Activated CD4-positive, alpha-beta memory T cell treated with anti-CD3 and anti-CD28 coated beads, Interleukin-2, amount 10 ng/mL, durations not matched to agents 7 days and 5 days (primary cell): ENCODE measurements around the gene UBLCP1. TPM values are rescaled to one million over a fixed set of nuclear protein-coding genes. Genes with fewer than 3 reads are reported as not detected.
"Not testable (repeated sequence)": the region's sequence is repeated elsewhere in the genome, so short reads cannot be mapped to it uniquely, and the experiment has no call there.

Experiments used
- CTCF ChIA-PET: fragments of 350-600 bp; sonication (Branson Sonifier 250); formaldehyde crosslinking; loops from one replicate; lab custom pipeline; 2021; ENCODE audit warnings: antibody characterized with exemption, inconsistent platforms; lab: Charles Lee
- POLR2A ChIA-PET: fragments of 350-600 bp; sonication (Branson Sonifier 250); formaldehyde crosslinking; loops from one replicate; lab custom pipeline; 2021; ENCODE audit warnings: antibody characterized with exemption; lab: Charles Lee
- DNase-seq: peaks from one replicate; pipeline ENCODE4 v3.0.0-alpha.2; 2020
- H3K27ac Mint-ChIP-seq: one replicate; pipeline ENCODE4 v1.8.0; 2021; ENCODE audit warnings: mild to moderate bottlenecking, mixed read lengths
- H3K27me3 Mint-ChIP-seq: one replicate; pipeline ENCODE4 v1.8.0; 2021; ENCODE audit warnings: mixed read lengths
- H3K36me3 Mint-ChIP-seq: one replicate; pipeline ENCODE4 v1.8.0; 2021; ENCODE audit warnings: low read depth, mixed read lengths
- H3K4me1 Mint-ChIP-seq: one replicate; pipeline ENCODE4 v1.8.0; 2021; ENCODE audit warnings: mixed read lengths
- H3K4me3 Mint-ChIP-seq: one replicate; pipeline ENCODE4 v1.8.0; 2021; ENCODE audit warnings: mild to moderate bottlenecking, mixed read lengths
- H3K9me3 Mint-ChIP-seq: one replicate; pipeline ENCODE4 v1.8.0; 2021; ENCODE audit warnings: mixed read lengths
- total RNA-seq, 2 experiments: library from RNA; stranded (reverse); gene quantifications; one replicate each; pipeline ENCODE4 v1.2.3, GENCODE V29; 2021

Gene UBLCP1
- total RNA-seq, 2 experiments from 2014 or later: 27.8 to 31.0 TPM

DNA sequence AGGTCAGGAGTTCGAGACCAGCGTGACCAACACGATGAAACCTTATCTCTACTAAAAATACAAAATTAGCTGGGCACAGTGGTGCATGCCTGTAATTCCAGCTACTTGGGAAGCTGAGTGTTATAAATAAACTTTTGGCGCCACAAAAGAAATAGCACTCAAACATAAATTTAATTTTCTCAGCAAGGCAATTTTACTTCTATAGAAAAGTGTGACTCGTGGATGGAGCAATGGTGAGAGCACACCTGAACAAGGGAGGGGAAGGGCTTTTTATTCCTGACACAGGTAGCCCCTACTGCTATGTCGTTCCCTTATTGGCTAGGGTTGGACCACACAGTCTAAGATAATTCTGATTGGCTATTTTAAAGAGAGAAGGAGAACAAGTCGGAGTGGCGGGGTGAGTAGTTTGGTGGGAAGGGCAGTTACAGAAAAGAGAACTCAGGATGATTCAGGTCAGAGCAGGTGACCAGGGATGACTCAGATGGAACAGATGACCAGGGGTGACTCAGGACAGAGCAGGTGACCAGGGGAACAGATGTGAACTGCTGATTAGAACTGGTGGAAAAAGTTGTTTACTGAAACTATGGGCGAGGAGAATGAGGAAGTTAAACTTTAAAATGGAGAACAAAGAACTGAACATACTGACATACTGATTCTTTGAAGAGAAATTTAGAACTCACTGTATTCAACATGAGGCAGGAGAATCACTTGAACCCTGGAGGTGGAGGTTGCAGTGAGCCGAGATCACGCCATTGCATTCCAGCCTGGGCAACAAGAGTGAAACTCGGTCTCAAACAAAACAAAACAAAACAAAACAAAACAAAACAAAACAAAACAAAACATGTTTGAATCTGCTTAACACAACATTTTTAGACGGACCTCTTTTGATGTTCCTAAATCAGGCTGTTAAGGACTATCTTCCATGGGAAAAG, 39.1 kb downstream of the UBLCP1 start:
- H3K27ac Mint-ChIP-seq, CTCF ChIA-PET, H3K4me3 Mint-ChIP-seq, H3K4me1 Mint-ChIP-seq, POLR2A ChIA-PET, DNase-seq: not testable (repeated sequence)
- peaks cover 39% of the 10 kb centered on the region for H3K27me3 Mint-ChIP-seq
- peaks cover 11% of the 10 kb centered on the region for H3K36me3 Mint-ChIP-seq
- H3K9me3 Mint-ChIP-seq: peaks cover 32% of the 10 kb centered on the region

DNA sequence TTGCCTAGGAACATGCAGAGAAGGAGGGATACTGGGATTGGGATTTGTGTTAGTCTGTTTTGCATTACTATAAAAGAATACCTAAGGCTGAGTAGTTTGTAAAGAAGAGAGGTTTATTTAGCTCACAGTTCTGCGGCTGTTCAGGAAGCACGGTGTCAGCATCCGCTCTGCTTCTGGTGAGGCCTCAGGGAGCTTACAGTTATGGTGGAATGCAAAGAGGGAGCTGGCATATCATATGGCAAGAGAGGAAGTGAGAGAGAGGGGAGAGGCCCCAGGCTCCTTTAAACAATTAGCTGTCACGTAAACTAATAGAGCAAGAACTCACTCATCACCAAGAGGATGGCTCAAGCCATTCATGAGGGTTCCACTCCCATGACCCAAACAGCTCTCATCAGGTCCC, 40.2 kb downstream of the UBLCP1 start:
- no peaks in the 10 kb centered on the region for H3K4me1 Mint-ChIP-seq
- no peak for DNase-seq
- H3K36me3 Mint-ChIP-seq: peaks cover 11% of the 10 kb centered on the region
- CTCF ChIA-PET: no interaction called here
- H3K9me3 Mint-ChIP-seq: peaks cover 29% of the 10 kb centered on the region
- H3K27ac Mint-ChIP-seq: no peak overlapping the region
- H3K27me3 Mint-ChIP-seq: peaks cover 45% of the 10 kb centered on the region
- H3K4me3 Mint-ChIP-seq: no peak overlapping the region
- POLR2A ChIA-PET: no interaction called here

DNA sequence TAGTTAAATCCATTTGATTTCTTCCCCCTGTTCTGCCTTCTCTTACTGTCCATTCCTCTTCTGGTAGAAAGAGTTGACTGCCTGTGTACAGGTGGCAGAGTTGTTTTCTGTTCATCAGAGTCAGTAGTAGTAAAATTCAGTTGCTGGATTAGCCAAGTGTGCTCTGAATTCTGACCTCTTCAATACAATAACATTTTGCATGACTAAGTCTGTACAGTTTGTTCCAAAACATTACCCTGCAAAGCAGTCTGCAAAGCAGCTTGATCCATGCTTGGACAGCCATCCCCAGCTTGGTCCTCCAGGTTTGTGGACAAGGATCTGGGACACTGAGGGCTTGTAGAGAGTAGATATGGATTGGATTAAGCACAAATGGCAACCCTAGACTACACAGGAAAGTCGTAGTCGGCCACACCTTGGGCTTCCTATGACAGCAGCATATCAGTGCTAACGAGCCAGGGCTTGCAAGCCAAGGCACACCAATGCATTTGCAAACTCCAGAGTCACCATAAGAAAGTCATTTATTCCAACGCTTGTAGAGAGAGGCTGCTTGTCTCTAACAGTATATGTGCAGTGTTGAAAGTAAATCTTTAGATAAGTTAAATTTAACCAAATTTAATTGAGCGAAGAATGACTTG, 42.0 kb downstream of the UBLCP1 start:
- POLR2A ChIA-PET: interaction anchor here (0.8 kb wide), 1 partner anchor 71 kb away, joined by 3 read pairs; no protein-coding TSS in a partner anchor
- H3K27ac Mint-ChIP-seq: no peak overlapping the region
- no peak for DNase-seq
- peaks cover 18% of the 10 kb centered on the region for H3K9me3 Mint-ChIP-seq
- no peak overlapping the region for H3K4me3 Mint-ChIP-seq
- CTCF ChIA-PET: interaction anchor here (1.0 kb wide), 1 partner anchor 12 kb away, joined by 4 read pairs; no protein-coding TSS in a partner anchor
- peaks cover 2% of the 10 kb centered on the region for H3K4me1 Mint-ChIP-seq
- H3K27me3 Mint-ChIP-seq: peaks cover 54% of the 10 kb centered on the region
- peaks cover 5% of the 10 kb centered on the region for H3K36me3 Mint-ChIP-seq

DNA sequence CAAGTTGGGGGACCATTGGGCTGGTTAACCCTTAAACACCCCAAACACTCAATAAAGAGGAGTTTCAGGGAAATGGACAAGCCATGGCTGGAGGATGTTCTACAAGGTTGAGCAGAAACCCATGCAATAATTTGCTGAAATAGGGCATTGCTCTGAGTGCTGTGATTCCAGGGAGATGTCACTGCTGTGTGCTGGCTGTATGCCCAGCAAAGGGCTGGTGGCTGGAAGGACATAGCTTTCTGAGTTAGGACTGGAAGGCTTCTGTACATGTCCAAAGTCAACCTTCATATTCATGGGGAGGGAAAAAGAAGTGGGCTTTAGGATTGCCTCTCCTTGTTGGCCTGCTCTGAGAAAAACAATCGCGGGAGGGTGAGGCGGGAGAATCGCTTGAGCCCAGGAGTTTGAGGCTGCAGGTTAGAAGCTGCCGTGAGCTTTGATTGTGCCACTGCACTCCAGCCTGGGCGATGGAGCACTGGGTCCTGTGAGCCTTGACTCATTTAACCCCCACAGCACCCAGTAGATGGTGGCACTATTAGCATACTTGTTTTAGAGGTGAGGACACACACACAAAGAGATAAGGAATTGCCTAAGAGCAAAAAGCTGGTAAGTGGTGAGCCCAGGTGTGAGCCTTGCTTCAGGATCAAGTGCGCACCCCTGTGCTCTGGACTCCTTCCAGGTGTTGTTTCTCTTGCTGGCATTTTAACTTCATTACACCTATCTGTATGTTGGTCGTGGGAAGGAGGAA, 46.8 kb downstream of the UBLCP1 start:
- Mint-ChIP-seq H3K36me3 (no peaks in the 10 kb centered on the region), H3K4me3 (no peak overlapping the region), H3K9me3 (no peaks in the 10 kb centered on the region), H3K27me3 (peaks cover 54% of the 10 kb centered on the region), H3K4me1 (peaks cover 10% of the 10 kb centered on the region), H3K27ac (no peak overlapping the region)
- ChIA-PET CTCF (interaction anchor here (0.7 to 2.1 kb wide), 5 partner anchors 9 to 678 kb away, joined by 3 to 7 read pairs (median 5); no protein-coding TSS in a partner anchor), POLR2A (interaction anchor here (1.1 kb wide), 1 partner anchor 37 kb away, joined by 3 read pairs; no protein-coding TSS in a partner anchor)
- no peak for DNase-seq

DNA sequence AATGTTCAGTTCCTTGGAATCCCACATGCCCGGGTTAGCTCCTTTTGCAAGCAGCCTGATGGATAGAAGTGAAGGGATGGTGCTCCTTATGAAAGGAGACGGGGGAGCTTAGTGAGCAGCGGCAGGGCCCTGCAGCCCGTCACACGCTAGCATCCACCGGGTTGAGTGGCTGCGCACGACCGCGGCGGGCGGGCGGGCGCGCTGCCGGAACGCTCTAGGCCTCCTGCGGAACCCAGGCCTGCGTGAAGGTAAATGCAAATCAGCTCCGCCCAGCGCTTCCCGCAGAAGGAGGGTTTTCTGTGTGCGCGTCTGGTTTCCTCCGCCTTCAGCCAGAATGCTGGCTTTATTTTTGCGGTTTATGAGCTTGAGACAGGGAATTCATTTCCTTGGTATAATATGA, 47.4 kb downstream of the UBLCP1 start:
- peaks cover 48% of the 10 kb centered on the region for H3K27me3 Mint-ChIP-seq
- POLR2A ChIA-PET: interaction anchor here (1.1 kb wide), 1 partner anchor 38 kb away, joined by 3 read pairs; no protein-coding TSS in a partner anchor
- peak; percentile 34 for DNase-seq
- H3K4me1 Mint-ChIP-seq: peaks cover 10% of the 10 kb centered on the region
- CTCF ChIA-PET: interaction anchor here (0.6 to 2.1 kb wide), 8 partner anchors 9 to 677 kb away, joined by 3 to 7 read pairs (median 5); no protein-coding TSS in a partner anchor
- no peak overlapping the region for H3K27ac Mint-ChIP-seq
- no peaks in the 10 kb centered on the region for H3K9me3 Mint-ChIP-seq
- no peak overlapping the region for H3K4me3 Mint-ChIP-seq
- H3K36me3 Mint-ChIP-seq: no peaks in the 10 kb centered on the region

DNA sequence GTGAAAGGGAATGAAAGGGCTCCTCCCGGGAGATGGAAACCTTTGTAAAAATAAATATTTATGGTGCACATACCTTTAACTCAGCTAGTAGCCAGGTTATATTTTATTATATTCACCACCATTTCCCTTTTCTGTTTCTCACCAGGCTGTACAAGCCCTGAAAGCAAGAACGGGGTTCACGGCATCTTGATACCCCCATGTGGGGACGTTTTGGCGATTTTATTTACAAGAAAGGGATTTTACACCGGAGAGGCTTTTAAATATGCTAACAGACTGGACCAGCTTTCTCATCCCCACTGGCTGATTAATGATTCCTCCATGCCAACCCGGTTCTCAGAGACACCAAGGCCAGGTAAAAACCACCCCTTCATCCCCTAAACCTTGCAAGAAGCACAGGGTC, 48.0 kb downstream of the UBLCP1 start:
- no peaks in the 10 kb centered on the region for H3K36me3 Mint-ChIP-seq
- ChIA-PET POLR2A (interaction anchor here (1.1 kb wide), 1 partner anchor 38 kb away, joined by 3 read pairs; no protein-coding TSS in a partner anchor), CTCF (interaction anchor here (0.6 to 2.1 kb wide), 8 partner anchors 10 to 676 kb away, joined by 3 to 7 read pairs (median 5); no protein-coding TSS in a partner anchor)
- H3K27ac Mint-ChIP-seq: no peak overlapping the region
- H3K4me1 Mint-ChIP-seq: peaks cover 10% of the 10 kb centered on the region
- no peak overlapping the region for H3K4me3 Mint-ChIP-seq
- no peaks in the 10 kb centered on the region for H3K9me3 Mint-ChIP-seq
- no peak for DNase-seq
- H3K27me3 Mint-ChIP-seq: peaks cover 43% of the 10 kb centered on the region

DNA sequence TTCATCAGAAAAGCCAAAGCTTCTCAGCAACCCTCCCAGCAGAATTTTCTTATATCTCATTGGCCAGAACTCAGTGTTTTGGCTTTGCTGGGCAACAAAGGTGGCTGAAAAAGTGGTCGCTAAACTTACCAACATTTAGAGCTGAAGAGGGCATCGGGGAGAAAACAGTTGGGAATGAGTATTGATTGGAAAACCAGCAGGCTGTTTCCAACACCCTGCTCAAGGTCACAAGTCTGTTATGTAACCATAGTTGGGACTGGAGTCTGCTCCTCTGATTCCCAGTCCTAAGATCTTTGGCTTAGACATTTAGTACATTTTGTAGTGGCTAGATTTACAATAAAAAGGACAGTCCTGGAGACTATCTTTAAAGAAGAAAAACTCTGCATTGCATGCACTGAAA, 50.1 kb downstream of the UBLCP1 start:
- CTCF ChIA-PET: interaction anchor here (0.9 kb wide), 1 partner anchor 156 kb away, joined by 3 read pairs; no protein-coding TSS in a partner anchor

DNA sequence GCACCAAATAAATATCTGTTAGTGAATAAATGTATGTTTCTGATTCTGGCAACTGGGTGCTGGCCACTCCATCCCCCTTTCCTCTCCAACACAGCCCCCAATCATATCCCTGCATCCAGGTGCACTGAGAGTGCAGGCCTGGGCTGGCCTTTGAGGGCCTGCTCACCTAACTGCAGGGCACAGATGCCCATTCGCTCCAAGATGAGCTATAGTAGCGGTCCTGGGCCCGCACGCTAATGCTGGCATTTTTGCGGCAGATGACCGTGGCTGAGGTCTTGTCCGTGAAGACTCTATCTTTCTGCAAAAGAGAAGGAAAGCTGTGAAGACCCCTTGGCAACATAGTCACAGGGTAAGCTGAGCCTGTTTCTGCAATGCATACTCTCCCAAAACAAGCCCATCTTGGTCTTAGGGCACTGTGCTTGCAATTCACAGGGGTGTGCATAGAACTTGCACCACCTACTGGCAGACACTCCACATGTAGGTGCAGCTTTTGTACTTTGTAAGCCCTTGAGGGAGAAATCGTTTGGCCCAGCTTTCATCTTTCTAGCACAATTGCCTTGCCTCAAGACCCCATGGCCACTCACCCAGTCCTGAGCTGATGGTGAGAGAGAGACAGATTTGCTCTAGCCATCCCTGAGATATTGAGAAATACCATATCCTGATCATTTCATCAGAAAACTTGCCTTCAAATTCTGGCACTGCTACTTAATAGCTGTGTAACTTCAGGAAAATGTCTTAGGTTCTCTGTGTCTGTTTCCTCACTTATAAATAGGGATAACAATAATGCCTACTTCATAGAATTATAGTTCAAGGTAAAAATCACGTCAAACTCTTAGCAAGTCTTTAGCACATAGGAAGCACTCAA, 53.7 kb downstream of the UBLCP1 start:
- Mint-ChIP-seq H3K9me3 (no peaks in the 10 kb centered on the region), H3K36me3 (no peaks in the 10 kb centered on the region), H3K27me3 (peaks cover 21% of the 10 kb centered on the region), H3K4me1 (no peaks in the 10 kb centered on the region), H3K4me3 (no peak overlapping the region), H3K27ac (no peak overlapping the region)
- ChIA-PET POLR2A (interaction anchor here (1.0 kb wide), 1 partner anchor 21 kb away, joined by 4 read pairs; no protein-coding TSS in a partner anchor), CTCF (interaction anchor here (0.6 to 4.6 kb wide), 30 partner anchors 9 to 457 kb away, joined by 3 to 55 read pairs (median 3); no protein-coding TSS in a partner anchor)
- DNase-seq: peak; percentile 56

More for the DNA sequence above, 50.1 kb downstream of the UBLCP1 start:
- Mint-ChIP-seq H3K36me3 (no peaks in the 10 kb centered on the region), H3K9me3 (no peaks in the 10 kb centered on the region), H3K27ac (no peak overlapping the region), H3K4me1 (peaks cover 10% of the 10 kb centered on the region), H3K4me3 (no peak overlapping the region), H3K27me3 (peaks cover 40% of the 10 kb centered on the region)
- DNase-seq: no peak
- POLR2A ChIA-PET: no interaction called here

DNA sequence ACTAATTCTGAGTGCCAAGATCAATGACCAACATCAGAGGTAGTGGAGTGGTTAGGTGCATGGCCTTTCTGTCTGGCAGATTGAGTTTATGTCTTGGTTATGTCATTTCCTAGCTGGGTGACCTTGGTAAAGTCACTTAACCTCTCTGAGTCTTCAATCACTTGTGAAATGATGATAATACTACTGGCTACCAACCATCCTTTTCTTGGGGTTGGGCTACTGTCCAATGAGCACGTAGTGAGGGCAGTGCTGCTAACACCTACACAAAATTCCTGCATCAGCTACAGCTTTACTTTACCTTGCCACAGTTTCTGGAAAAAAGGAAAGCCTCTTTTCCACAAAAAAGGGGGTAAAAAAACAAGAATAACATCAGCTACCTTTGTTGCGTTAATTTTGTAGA, 54.8 kb downstream of the UBLCP1 start:
- Mint-ChIP-seq H3K4me3 (no peak overlapping the region), H3K36me3 (no peaks in the 10 kb centered on the region), H3K9me3 (no peaks in the 10 kb centered on the region), H3K27ac (no peak overlapping the region), H3K27me3 (peaks cover 21% of the 10 kb centered on the region), H3K4me1 (no peaks in the 10 kb centered on the region)
- ChIA-PET CTCF (interaction anchor here (0.9 to 4.6 kb wide), 12 partner anchors 8 to 198 kb away, joined by 3 to 55 read pairs (median 4); no protein-coding TSS in a partner anchor), POLR2A (no interaction called here)
- no peak for DNase-seq

DNA sequence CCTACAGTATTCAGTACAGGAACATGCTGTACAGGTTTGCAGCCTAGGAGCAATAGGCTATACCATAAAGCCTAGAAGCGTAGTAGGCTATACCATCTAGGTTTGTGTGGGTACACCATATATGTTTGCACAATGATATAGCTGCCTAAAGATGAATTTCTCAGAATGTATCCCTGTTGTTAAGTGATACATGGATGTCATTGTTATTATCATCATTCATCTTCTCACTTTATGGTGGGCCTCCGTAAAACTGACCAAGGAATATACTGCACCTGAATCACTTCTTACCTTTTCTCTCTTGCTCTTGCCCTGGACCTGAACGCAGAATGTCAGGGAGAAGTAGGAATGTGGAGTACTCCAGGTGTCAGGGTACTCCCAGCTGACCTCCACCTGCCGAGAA, 55.4 kb downstream of the UBLCP1 start:
- ChIA-PET CTCF (interaction anchor here (1.5 to 4.6 kb wide), 5 partner anchors 9 to 163 kb away, joined by 3 to 55 read pairs (median 7); no protein-coding TSS in a partner anchor), POLR2A (no interaction called here)
- H3K27me3 Mint-ChIP-seq: peaks cover 25% of the 10 kb centered on the region
- no peaks in the 10 kb centered on the region for H3K4me1 Mint-ChIP-seq
- DNase-seq: no peak
- no peak overlapping the region for H3K27ac Mint-ChIP-seq
- no peak overlapping the region for H3K4me3 Mint-ChIP-seq
- H3K36me3 Mint-ChIP-seq: no peaks in the 10 kb centered on the region
- no peaks in the 10 kb centered on the region for H3K9me3 Mint-ChIP-seq

DNA sequence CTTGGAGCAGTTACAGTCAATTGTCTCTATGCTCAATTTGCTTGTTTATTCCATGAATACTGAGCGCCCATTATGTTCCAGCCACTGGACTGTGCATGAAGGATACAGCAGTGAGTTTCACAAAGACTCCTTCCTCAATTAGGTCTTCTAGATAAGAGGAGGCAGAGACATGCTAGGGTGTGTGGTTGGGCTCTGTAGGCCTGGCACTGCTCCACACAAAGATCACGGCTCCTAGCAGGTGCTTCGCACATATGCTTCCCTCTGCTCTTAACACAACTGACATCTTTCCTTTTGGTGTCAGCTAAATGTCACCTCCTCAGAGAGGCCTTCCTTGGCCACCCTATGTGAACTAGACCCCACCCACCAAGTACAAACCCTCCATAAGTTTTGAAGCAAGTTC, 56.3 kb downstream of the UBLCP1 start:
- ChIA-PET CTCF (interaction anchor here (4.6 kb wide), 1 partner anchor 162 kb away, joined by 55 read pairs; no protein-coding TSS in a partner anchor), POLR2A (no interaction called here)
- DNase-seq: no peak
- Mint-ChIP-seq H3K36me3 (no peaks in the 10 kb centered on the region), H3K27me3 (peaks cover 25% of the 10 kb centered on the region), H3K4me1 (no peaks in the 10 kb centered on the region), H3K27ac (no peak overlapping the region), H3K4me3 (no peak overlapping the region), H3K9me3 (no peaks in the 10 kb centered on the region)
